Fibroblast of gingiva (primary cell): Measurements from ENCODE around the gene MOV10L1.

ENCODE experiments used
- DNase-seq: peaks from one replicate; pipeline ENCODE4 v3.0.0-alpha.2; 2011; ENCODE audit warnings: low read depth

The MOV10L1 gene

DNA sequence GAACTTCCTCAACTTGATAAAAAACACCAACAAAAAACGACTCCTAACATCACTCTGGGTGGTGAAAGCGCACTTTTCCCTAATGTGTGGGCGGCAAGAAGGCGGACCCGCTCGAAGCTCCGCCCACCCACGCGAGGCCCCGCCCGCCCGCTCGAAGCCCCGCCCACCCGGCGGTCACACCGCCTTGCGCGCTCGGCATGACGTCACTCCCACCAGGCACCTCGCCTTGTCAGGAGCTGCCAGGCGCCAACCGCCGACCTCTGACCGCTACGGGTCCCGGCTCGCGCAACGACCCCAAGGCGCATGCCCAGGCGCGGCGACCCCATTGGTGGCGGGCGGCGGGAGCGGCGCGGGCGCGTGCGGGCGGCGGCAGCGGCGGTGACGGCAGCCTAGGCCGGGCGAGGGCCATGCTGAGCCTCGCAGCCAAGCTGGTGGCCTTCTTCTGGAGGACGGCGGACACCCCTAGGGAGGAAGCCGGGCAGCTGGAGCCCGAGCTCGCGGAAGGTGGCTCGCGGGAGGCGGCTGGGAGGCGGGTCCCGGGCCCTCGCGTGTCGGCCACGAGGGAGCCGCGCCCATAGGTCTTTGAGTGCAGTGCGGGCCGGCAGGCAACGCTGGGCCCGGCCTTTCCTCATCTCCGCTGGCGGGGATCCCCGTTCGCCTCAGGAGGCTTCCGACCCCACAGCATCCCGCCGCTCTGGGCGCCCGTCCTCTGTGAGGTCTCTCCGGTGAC, at the start of gene MOV10L1:
TSS of gene MOV10L1 (plus strand) at position 325 of the 730 bp plus-strand sequence. CDS start at position 408, 83 bp downstream.
- DNase-seq, result no peak

DNA sequence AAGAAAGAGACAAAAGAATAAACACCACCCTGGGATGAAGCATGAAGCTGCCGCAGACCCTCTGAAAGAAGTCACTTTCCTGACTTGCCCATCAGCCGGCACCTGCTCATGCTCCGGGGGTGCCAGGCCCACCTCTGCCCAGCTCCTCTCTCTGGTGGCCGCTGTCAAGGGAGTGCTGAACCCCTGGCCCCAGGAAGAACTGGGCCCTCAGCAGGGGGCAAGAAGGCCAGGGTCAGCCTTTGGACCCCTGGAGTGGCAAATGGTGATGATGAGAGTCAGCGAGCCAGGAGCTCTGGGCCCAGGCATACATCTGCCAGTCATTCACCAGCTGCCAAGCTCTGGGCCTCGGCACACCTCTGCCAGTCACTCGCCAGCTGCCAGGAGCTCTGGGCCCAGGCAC, 49.1 kb upstream of the MOV10L1 start:
- no peak for DNase-seq

DNA sequence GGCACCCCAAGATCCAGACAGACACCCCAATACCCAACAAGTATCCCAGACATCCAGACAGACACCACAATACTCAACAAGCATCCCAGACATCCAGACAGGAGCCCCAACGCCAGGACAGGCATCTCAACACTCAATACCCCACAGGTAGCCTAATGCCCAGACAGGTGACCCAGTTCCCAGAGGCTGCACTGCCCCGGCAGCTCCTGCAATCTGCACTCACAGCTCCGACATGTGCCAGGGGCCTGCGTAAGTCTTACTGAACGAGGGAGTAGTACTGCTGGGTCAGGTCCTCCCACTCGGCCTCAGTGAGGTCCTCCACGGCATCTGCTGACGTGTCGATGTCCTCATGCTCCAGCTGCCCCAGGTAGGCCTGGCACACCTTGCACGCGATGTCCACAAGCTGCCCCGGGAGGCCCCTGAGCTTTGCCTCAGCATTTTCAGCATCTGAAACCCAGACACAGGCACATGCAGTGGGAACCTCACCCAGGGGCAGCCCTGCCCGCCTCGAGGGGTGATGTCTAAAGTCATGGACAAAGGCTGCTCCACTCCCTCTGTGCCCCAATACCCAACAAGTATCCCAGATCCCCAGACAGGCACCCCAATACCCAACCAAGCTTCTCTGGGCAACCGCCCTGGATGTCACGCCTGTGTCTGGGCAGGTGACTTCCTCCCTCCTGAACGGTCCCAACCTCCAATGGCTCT, 48.3 kb upstream of the MOV10L1 start:
- no peak for DNase-seq

DNA sequence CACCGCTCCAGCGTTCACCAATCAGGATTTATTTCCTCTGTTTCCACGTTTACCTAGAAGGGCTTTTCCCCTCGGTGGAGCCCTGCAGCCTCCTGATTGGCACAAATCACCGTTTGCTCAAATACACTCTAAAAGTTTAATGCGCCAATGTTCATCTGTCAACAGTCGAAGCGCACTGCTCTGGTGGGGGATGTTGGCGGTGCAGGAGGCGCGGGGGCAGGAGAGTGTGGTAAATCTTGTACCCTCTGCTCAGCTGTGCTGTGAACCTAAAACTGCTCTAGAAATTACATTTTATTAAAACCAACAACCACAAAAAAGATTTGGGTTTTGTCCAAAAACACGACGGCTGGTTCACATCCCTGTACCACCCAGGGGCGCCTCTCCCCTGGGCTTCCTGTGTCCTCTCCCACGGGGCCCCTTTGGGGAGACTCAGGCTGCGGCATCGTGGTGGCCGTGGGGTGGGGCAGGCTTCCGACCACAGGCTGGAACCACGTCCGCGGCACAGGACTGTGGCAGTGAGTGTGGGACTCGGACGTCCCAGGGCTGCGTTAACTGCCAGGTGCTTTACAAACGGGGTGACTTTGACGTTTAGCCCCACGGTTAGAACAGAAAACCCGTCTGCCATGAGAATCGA, 45.2 kb upstream of the MOV10L1 start:
- no peak for DNase-seq

DNA sequence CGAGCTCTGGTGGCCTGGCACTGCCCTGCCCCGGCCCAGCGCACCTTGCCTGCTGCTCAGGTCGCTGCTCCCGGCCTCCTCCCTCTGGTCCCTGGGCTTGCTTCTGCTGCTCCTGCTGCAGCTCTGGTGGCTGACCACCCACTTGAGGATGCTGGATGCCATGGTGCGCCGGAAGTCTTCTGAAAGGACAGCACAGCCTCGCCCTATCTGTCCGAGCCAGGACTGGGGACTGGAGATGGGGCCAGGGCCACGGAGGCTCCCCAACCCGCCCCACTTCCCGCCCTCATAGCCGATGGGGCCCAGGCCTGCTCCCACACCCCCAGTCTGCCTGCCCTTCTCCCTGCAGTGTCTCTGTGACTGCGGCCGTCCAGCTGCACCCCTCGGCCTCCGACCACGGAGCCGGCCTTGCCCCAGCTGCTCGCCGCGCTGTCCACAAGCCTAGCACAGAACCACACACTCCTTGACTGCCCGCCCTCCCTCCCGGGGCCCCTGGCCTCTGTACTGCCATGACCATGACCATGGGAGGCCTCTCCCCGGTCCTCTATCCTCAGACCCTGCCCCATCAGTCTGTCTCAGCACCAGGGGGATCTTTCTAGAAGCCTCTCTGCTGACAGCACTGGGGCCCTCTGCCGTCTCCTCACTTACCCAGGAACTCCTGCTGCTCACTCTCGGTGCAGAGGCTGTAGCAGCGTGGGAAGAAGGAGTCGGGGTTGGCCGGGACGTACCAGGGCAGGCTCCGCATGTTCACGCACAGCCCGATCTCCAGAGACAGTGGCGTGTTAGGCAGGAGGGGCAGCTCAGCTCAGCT, 44.4 kb upstream of the MOV10L1 start:
- no peak for DNase-seq

DNA sequence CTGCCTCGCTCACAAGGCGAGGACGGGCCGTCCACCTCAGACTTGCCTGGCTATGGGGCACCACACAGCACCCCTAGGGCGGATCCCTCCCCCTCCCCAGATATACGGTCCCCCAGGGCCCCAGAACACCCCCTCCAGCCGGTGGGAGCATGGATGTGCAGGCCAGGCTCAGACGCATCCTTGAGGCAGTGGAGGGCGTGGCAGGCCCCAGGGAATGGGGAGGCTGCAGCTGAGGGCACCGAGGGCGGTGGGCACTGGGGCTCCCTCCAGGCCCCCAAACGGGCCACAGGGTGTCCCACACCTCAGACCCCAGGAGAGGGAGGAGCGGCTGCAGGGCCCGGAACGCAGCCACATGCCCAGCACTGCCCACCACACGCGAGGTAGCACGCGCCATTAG, 43.8 kb upstream of the MOV10L1 start:
- no peak for DNase-seq

DNA sequence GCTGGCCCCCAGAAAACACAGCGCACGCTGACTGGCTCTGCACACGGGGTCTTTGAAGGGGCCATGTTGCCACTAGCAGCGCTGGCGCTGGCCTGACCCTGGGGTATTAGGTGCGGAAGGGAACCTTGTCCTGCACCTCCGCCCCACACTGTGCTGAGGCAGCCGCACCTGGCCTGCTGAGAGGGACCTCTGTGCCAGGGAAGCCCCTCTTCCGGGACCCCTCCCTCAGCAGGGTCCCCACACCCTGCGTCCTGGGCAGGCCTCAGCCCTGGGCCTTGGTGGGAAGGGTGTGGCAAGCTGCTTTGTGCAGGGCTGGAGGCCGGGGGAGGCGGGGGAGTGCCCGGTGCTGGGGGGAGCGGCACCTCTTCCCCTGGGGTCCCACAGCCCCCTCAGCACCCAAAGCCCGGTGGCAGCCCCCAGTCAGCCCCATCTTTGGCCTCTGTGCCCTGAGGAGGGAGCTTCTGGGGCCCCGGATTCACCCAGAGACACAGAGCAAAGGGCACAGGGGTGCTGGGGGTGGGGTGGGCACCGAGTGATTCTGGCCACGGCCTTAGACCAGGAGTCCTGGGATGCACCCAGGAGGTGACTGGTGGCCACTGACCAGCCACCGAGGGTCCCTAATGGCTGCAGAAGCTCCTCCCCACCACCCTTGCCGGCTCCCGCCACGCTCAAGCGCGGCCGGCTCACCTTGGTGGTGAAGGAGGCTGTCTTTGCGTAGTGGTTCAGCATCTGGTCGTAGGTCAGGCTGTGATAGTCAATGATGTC, 43.1 kb upstream of the MOV10L1 start:
- no peak for DNase-seq

DNA sequence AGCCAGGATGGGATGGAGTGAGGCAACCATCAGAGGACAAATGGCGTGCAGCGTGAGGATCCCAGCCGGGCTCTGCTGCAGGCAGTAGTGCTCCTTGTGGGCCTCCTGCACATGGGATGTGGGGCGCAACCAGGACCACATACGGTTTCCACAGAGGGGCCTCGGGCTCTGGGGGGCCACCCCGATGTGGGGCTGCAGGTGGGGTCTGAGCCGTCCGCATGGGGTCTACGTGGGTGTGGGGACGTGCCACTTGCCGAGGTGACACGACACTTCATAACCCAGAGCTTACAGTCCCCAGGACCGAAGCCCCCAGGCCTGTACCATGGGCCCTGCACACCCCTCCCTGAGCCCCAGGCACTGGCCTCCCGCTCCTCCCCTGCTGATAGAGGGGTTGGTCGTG, 42.5 kb upstream of the MOV10L1 start:
- no peak for DNase-seq

DNA sequence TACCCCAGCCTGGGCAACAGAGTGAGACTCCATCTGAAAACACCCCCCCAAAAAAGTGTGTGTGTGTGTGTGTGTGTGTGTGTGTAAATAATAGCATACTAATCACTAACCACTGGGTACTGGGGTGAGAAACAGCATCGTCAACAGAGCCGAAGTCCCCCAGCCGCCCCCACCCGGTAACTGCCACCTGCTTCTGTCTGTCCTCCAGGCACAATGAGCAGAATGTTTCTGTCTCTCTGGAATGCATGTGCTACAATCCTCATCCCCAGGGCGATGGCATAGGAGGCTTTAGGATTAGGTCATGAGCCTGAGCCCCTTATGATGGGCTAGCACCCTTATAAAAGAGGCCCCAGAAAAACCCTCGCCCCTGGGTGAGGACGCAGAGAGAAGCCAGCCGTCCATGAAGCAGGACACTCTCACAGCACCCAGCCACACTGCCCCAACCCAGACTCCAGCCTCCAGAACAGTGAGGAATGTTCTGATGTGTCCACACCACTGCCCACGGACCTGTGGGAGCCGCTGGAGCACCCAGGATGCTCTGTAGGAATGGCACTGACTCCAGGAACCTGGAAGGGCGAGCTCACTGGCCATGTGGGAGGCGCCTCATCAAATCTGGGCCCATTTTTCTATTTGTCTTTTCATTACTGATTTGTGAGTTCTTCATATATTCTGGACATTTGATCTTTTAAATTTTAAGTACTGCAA, 41.6 kb upstream of the MOV10L1 start:
- no peak for DNase-seq

DNA sequence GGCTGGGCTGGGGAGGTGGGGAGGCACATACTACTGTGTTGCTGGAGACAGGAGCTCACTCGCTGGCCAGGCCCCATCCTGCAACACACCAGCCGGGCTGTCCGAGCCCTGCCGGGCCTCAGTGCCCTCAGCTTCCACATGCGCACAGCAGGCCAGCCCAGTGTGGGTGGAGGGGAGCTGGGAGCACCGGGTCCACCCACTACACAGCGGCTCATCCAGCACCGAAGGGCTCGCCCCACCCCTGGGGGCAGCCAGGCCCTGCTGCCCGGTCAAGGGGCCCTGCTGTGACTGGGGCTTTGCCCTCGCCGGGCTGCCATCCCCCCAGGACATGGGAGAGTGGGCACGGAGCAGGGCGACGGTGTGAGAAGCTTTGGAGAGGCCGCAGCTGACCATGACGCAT, 41.0 kb upstream of the MOV10L1 start:
- no peak for DNase-seq

DNA sequence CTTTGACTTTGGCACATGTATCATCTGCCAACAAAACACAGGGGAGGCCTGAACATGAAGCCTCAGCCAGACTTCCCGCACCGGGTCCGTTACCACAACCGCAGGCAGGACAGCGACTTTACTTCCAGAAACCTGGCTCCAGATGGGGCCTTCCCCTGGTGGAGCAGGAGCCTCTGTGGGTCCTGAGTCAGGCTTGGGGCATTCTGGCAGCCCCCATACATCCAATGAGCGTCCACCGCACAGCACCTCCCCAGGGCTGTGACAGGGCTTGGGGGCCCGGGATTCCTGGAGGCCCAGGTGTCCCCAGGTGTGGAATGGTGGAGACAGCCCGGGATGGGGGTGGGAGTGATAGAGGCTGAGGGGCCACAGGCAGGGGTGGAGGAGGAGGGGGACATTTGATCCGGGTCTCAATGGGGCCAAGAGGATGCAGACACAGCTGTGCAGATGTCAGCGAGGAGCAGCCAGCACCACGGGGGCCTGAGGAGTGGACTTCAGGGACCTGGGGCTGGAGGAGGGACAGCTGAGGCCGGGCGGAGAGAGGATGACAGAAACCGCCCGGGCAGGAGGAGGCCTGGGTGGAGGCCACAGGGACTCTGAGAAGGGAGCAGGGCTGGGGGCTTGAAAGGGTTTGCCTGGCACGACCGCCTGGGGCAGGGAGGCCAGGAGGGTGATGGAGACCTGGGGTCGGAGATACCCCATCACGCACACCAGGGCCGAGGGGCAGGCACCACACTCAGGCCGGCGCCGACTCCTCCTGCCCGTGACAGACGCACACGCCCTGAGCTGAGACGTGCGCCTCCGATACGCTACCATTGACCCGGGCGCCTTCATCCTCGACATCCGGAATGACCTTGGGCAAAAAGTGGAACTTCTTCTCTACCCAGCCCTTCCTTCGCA, 40.3 kb upstream of the MOV10L1 start:
- DNase-seq, result no peak

DNA sequence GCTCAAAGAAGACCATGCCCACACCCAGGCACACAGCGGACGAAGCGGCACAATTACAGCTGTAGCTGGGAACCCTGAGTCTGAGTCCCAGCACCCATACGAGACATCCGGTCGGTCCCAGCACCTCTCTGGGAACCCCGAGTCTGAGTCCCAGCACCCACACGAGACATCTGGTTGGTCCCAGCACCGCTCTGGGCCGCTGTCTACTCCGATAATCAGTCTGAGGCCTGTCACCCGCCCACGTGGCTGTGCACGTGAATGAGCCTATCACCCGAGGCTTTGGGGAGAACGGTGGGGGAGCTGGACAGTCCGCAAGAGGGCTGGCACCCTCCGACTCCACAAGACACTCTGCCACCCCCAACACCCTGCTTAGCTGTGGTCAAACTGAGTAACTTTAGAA, 37.9 kb upstream of the MOV10L1 start:
- DNase-seq, result no peak

DNA sequence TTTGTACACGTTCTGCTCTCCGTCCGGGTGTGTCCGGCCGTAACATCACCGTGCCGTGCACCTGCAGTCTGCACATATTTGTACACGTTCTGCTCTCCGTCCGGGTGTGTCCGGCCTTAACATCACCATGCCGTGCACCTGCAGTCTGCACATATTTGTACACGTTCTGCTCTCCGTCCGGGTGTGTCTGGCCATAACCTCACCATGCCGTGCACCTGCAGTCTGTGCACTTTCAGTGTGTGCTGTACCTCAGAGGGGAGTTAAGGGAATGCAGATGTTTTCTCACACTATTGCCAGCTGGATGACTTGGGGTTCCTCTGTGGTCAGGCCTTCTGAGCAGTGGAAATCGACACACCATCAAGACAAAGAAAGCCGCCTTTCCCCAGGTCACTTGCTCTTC, 35.9 kb upstream of the MOV10L1 start:
- DNase-seq, result no peak

DNA sequence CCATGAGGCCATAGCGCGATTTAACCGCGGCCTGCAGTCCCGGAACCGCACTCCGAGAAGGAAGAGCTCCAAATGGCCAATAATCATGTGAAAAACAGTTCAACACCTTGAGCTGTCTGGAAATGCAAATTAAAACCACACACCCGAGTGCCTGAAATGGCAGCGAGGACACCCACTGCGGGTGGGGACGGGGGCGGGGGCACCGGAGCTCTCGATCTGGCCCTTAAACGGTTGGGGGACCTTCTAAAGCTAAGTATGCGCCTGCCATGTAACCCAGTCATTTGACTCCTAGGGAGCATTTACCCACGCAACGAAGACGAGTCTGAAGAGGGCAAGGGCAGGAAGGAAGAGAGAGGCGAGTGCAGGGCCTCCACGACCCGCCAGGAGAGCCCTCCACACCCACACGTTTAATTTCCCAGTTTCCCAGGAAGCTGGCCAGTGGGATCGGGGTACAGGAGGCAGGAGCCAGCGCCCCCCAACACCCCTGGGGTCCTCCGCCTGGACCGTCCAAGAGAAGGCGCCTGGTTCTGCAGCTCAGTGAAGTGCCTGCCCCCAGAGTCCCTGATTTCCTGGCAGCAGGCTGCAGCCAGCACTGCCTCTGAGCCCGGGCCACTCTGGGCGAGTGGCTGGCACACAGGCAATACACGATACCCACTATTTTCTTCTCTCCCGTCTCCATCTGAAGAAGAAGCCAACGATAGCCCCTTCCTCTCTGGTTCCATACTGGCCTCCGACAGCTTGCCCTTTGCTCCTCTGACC, 33.4 kb upstream of the MOV10L1 start:
- no peak for DNase-seq

DNA sequence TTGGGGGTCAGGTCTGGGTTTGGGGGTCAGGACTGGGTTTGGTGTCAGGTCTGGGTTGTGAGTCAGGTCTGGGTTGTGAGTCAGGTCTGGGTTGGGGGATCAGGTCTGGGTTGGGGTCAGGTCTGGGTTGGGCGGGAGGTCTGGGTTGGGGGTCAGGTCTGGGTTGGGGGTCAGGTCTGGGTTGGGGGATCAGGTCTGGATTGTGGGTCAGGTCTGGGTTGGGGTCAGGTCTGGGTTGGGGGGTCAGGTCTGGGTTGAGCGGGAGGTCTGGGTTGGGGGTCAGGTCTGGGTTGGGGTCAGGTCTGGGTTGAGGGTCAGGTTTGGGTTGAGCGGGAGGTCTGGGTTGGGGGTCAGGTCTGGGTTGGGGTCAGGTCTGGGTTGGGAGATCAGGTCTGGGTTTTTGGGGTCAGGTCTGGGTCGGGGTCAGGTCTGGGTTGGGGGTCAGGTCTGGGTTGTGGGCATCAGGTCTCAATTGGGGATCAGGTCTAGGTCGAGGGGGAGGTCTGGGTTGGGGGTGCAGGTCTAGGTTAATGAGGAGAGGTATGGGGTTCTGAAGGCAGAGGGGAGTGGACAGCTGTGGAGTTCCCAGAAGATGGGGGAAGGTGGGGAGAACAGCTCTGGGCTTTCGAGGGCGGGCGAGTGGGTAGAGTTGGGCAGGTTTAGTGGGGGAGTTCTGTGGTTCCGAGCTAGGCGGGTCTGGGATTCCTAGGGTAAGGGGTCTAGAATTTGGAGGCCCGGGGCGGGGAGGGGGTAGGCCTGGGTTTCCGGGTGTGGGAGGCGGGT, 32.3 kb upstream of the MOV10L1 start:
- no peak for DNase-seq

DNA sequence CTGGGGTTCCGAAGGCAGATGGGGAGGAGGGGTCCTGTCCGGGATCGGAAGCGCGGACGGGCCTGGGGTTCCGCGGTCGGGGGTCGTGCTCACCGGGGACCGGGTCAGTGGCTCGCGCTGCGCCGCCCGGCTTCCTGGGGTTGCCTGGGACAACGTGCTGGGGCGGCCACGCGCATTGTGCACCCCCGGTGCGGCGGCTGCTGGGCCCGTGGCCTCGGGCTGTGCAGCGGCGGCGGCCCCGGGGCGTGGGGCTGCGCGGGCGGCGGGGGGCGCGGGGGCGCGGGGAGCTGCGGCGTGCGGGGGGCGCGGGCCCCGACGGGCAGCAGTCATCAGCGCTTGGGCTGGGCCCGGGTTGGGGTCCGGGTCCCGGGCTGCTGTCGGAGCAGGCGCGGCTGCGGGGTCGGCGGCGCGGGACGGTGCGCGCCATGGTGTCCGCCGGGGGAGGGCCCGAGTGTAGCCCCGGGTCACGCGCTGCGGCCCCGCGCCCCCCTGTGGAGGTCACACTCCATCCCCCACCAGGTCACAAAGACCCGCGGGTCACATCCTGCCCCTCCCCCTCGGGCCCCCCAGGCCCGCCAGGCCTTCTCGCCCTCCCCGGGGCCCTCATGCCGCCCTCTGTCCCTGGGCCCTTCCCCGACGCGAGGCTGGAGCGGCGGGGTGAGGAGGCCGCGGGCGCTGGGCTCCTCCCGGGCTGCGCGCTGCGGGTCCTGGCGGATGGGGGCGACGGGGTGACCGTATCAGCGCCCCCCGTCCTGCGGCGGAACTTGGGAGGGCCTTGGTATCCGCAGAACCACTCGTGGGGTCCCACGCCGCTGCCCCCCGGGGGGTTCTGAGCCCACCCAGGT, 31.5 kb upstream of the MOV10L1 start, which contains the start of gene TTLL8:
TSS of gene TTLL8 (minus strand) at position 238 of the 845 bp plus-strand sequence.
- DNase-seq, result no peak
